Measurements from ENCODE around the gene DLL1.

The DLL1 gene

DNA sequence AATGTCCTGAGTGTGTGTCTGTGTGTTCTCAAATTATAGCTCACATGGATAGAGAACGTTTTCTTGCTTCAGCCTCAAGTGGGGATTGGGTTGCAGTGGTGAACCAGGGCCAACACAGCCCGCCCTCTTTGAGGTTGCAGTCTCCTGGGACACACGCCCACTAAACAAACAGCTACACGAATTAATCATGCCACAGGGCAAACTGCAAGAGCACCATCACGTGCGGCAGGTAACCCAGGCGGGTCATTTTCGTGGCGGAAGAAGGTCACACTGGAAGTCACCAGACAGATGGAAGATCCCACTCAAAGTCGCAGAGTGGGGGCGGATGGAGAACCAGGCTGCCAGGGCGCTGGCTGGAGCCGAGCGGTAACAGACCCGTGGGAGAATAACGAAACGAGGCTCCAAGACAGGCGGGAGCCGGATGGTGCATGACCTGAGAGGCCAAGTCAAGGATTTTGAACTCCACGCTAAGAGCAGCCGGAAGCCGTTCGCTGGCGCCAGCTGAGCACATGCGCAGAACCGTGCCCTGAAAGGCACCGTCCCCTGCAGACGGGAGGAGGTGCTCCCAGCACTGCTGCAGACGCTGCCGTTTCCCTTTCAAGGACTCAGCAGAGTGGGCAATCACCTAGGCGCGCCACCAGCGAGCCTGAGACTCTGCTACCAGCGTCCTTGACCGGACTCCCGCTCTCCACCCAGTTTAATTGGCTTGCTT, 10.7 kb downstream of the DLL1 start:
- no peak overlapping the region for H3K27ac Mint-ChIP-seq
- no peaks in the 10 kb centered on the region for H3K9me3 Mint-ChIP-seq
- peaks cover 6% of the 10 kb centered on the region for H3K4me1 Mint-ChIP-seq
- DNase-seq (ENCODE audit: low spot score in 2 of 2) (peak in 1 of 2 donors; percentile 65), ATAC-seq (peak; percentile 85)
- peak overlapping the region; percentile 42 for H3K4me3 Mint-ChIP-seq
- no peaks in the 10 kb centered on the region for H3K36me3 Mint-ChIP-seq

- Mint-ChIP-seq H3K4me1 (peaks cover 6% of the 10 kb centered on the region), H3K4me3 (no peak overlapping the region), H3K36me3 (no peaks in the 10 kb centered on the region), H3K27ac (no peak overlapping the region), H3K9me3 (no peaks in the 10 kb centered on the region)
- no peak for ATAC-seq
- DNase-seq (ENCODE audit: low spot score in 2 of 2) = no peak
Observed at GRCh38 chr6:170279426-170279825, 11.5 kb downstream of the DLL1 start.

DNA sequence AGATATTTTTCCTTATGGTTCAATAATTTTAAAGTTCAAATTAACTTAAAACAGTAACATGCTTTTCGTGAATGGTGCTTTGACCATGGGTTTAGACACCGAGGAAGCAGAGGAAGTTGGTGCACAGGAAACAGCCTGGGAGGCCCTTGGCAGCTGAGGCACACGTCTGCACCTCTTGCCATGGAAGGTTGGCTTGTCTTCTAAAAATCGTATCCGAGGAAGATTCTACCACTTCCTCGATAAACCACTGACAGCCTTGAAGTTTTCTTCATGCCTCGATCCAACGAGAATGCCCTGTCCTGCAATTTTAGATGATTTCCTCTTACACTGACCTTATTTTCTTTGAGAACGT, 12.2 kb downstream of the DLL1 start:
- ATAC-seq = no peak

DNA sequence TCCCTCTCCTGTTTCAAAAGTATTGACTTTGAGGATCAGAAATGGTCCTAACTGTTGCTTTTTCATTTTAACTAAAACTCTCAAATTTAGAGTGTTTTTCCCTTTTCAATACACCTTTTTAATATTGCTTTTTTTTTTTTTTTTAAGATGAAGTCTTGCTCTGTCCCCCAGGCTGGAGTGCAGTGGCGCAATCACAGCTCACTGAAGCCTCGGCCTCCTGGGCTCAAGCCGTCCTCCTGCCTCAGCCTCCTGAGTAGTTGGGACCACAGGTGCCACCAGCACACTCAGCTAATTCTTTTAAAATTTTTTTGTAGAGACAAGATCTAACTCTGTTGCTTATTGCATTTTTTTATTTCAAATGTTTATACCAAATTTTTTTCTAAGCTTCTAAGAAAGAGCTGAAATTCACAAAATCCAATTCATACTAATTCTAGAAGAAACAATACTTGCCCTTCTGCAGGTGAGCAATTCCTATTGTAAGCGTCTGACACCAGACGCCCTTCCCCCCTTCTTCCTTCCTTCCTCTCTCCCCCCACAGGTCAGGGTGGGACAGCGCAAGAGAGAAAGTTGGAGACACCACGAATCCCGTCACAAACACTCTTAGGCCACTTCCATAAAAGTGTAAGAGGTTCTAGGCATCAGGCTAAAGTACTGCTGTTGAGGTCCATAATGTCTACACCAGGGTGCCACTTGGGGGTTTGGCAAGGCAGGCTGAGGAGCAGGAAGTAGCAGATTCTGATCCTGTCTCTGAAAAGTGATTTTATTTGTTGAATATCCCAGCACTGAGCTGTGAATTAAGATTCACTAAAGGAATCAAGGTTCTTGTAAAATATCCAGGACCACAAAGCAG, 12.8 kb downstream of the DLL1 start:
- H3K36me3 Mint-ChIP-seq = no peaks in the 10 kb centered on the region
- H3K27ac Mint-ChIP-seq = no peak overlapping the region
- no peak for DNase-seq (ENCODE audit: low spot score in 2 of 2)
- H3K9me3 Mint-ChIP-seq = no peaks in the 10 kb centered on the region
- H3K4me3 Mint-ChIP-seq = no peak overlapping the region
- peaks cover 11% of the 10 kb centered on the region for H3K4me1 Mint-ChIP-seq
- no peak for ATAC-seq

More for the DNA sequence above, 12.2 kb downstream of the DLL1 start:
- Mint-ChIP-seq H3K27ac (no peak overlapping the region), H3K36me3 (no peaks in the 10 kb centered on the region), H3K4me1 (peaks cover 8% of the 10 kb centered on the region), H3K9me3 (no peaks in the 10 kb centered on the region), H3K4me3 (no peak overlapping the region)
- no peak for DNase-seq (ENCODE audit: low spot score in 2 of 2)

GRCh38 chr6:170276369-170277057, 14.4 kb downstream of the DLL1 start:
- DNase-seq (ENCODE audit: low spot score in 2 of 2) (no peak), ATAC-seq (no peak)
- Mint-ChIP-seq H3K27ac (no peak overlapping the region), H3K36me3 (peaks cover under 1% of the 10 kb centered on the region), H3K9me3 (no peaks in the 10 kb centered on the region), H3K4me1 (peaks cover 22% of the 10 kb centered on the region), H3K4me3 (no peak overlapping the region)

DNA sequence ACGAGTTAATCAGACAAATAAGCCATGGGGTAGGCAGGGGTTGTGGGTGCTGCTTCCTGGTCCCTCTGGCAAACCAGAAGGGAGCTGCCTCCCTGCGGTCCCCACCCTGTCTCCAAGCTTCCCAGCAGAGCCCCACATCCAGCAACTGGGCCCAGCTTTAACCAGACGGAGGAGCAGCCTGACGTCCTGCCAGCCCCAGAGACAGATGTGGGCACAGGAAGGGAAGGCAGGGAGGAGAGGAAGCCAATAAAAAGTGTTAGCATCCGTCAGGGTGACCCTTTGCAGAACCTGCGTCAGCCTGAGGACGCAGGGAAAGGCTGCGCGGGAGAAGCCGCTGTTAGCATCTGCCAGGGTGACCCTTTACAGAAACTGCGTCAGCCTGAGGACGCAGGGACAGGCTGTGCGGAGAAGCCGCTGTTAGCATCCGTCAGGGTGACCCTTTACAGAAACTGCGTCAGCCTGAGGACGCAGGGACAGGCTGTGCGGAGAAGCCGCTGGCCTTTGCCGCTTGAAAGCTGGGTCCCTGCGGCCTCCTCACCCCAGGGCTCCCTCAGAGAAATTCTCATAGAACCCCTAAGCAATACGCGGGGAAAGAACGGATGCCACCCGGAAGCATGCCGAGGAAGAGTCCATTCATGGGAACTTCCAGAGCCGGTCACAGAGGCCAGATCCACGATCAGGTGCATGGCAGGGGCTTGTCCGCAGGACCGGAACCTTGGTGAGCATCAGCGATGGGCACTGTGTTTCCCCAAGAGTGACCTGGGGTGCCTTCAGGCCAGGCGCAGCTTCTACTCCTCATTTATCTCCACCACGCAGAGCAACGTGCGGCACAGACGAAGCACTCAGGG, 15.9 kb downstream of the DLL1 start:
- Mint-ChIP-seq H3K36me3 (peaks cover 6% of the 10 kb centered on the region), H3K9me3 (no peaks in the 10 kb centered on the region), H3K27ac (no peak overlapping the region), H3K4me1 (peaks cover 24% of the 10 kb centered on the region), H3K4me3 (no peak overlapping the region)
- ATAC-seq = no peak
- DNase-seq (ENCODE audit: low spot score in 2 of 2) = no peak

DNA sequence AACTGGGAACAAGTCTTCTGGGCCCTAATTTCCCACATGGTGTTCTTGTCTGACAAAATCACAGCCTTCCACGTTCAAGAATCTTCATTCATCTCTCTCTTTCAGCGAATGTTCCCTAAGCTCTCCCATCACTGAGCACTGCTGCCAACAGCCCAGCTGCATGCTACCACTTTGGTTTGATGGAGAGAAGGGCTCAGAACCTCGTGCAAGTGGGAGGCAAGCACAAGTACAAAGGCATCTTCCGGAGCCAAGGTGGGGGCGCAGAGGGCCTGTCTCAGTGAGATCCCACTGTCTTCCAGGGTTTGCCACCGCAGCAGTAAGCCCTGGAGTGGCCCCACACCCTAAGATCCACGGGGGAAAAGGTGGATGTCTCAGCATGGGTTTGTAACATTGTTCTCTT, 17.2 kb downstream of the DLL1 start:
- no peak for DNase-seq (ENCODE audit: low spot score in 2 of 2)
- Mint-ChIP-seq H3K36me3 (peaks cover 6% of the 10 kb centered on the region), H3K4me1 (peaks cover 22% of the 10 kb centered on the region), H3K4me3 (no peak overlapping the region), H3K9me3 (no peaks in the 10 kb centered on the region), H3K27ac (no peak overlapping the region)
- no peak for ATAC-seq

GRCh38 chr6:170273191-170273590, 17.7 kb downstream of the DLL1 start:
- Mint-ChIP-seq H3K4me3 (no peak overlapping the region), H3K4me1 (peaks cover 22% of the 10 kb centered on the region), H3K27ac (no peak overlapping the region)

DNA sequence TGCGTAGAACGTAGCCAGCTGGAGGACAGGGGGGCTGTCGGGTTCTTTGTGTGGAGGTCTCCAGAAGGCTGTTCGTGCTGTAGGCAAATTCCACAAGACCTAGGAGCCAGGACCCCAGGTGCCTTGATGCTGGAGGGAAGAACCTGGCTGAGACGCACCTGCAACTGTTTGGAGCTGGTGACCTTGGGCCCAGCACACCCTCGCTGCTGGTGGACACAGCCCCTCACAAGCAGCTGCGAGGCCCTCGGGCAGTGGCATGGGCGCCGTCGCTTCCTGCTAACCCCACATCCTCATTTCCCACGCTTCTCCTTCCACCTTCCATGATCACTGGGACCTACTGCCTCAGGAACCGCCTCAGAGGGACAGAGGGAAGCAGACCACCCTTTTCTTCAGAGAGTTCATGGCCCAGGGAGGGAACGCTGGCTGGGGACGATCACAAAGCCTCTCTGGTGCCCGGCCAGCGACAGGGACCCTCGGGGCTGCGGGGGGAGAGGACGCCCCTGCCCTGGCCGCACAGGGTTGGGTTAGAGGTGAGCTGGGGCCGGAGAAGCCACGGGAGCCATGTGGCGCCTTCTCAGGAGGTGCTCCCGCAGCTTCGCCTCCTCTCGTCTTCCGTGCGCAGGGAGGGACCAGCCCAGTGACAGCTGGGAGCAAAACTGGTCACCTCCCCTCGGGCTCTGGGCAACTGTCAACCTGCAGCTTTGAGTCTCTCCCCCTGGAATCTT, 18.4 kb downstream of the DLL1 start:
- peaks cover 26% of the 10 kb centered on the region for H3K4me1 Mint-ChIP-seq
- peak overlapping the region; percentile 62 for H3K4me3 Mint-ChIP-seq
- no peak for ATAC-seq
- no peaks in the 10 kb centered on the region for H3K9me3 Mint-ChIP-seq
- no peak for DNase-seq (ENCODE audit: low spot score in 2 of 2)
- no peak overlapping the region for H3K27ac Mint-ChIP-seq
- peaks cover 6% of the 10 kb centered on the region for H3K36me3 Mint-ChIP-seq

More at GRCh38 chr6:170273191-170273590, 17.7 kb downstream of the DLL1 start:
- peaks cover 6% of the 10 kb centered on the region for H3K36me3 Mint-ChIP-seq
- ATAC-seq = no peak
- no peak for DNase-seq (ENCODE audit: low spot score in 2 of 2)
- no peaks in the 10 kb centered on the region for H3K9me3 Mint-ChIP-seq

DNA sequence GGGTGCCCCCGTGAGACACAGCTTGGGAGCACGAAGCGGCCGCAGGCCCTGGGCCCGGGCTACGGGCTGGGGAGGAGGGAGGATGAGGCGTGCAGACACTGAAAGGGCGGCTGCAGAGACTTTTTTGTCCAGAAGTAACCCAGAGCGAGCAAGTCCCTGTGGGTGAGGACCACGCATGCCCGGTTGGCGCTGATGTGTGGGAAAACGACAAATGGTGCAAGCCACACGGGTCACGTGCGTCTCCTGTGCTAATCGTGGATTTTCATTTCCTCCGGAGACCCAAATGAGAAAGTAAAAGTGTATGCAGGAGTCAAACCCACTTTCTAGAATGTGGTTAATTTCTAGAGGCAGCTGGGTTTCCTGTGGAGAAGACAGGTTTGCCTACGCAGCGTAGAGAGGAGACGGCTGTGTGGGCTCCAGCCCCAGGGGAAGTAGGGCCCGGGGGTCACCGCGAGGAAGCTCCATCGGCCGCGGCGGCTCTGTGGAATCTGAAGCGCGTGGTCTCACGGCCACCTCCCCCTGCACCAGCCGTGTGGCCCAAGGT, 19.0 kb downstream of the DLL1 start:
- peaks cover 26% of the 10 kb centered on the region for H3K4me1 Mint-ChIP-seq

DNA sequence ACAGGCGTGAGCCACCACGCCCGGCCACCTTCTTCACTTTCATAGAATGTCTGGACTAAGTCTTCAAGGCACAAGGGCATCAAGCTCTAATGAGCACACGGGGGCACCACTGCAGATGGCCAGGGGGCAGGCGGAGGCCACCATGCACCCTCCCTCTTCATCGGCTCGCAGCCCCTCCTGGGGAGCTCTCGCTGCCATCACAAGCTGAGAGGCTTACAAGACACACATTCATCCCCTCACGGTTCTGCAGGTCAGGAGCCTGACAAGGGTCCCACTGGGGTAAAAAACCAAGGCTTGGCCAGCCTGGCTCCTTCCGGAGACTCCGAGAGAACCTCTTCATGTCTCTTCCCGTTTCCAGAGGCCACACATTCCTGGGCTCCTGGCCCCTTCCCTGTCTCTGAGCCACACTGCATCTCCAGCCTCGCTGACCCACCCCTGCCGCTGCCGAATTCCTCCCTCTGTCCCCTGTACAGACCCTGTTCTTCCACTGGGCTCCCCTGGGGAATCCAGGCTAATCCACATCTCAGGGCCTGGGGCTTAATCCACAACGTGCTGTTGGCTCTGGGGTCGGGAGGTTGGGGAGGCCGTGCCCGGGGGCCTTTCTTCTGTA, 19.8 kb downstream of the DLL1 start:
- peaks cover 6% of the 10 kb centered on the region for H3K36me3 Mint-ChIP-seq
- DNase-seq (ENCODE audit: low spot score in 2 of 2) (no peak), ATAC-seq (no peak)
- peaks cover 26% of the 10 kb centered on the region for H3K4me1 Mint-ChIP-seq
- H3K9me3 Mint-ChIP-seq = no peaks in the 10 kb centered on the region
- peak overlapping the region; percentile 62 for H3K4me3 Mint-ChIP-seq
- no peak overlapping the region for H3K27ac Mint-ChIP-seq

More for the DNA sequence above, 19.0 kb downstream of the DLL1 start:
- peak; percentile 88 for ATAC-seq
- H3K36me3 Mint-ChIP-seq = peaks cover 6% of the 10 kb centered on the region
- peak in 1 of 2 donors; percentile 75 for DNase-seq (ENCODE audit: low spot score in 2 of 2)
- H3K4me3 Mint-ChIP-seq = peak overlapping the region; percentile 62
- no peak overlapping the region for H3K27ac Mint-ChIP-seq
- no peaks in the 10 kb centered on the region for H3K9me3 Mint-ChIP-seq

DNA sequence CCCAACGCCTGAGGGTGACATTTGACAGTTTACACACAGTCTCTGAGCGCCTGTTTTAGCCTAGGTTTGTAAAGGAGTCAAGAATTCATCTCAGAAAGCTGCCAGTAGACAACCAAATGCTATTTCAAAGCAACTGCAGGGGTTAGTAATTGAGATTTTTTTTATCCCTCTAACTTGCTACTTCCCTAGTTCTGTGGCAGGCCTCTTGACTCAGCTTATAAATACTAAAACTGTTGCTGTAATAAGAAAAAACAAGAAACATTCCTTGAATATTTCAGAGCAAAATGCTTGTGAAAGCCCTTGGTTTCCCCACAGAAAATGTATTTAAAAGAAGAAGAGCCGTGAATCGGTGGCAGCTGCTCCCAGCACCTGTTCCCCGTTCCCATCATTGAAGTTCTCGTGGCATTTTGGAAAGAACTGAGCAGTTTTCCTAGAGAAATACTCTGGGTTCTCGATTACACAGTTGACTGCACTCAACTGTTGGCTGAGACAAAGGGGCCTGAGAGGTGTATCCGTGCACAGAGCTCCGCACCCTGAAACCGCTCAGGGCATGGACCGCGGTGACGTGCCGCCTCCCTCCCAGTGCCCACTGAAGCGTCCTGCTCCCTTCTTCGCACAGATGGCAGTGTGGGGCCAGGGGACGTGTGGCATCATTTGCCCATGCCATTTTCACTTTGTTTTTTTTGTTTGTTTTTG, 20.9 kb downstream of the DLL1 start:
- Mint-ChIP-seq H3K4me1 (peaks cover 26% of the 10 kb centered on the region), H3K9me3 (no peaks in the 10 kb centered on the region), H3K36me3 (peaks cover 6% of the 10 kb centered on the region), H3K27ac (no peak overlapping the region), H3K4me3 (no peak overlapping the region)
- ATAC-seq (no peak), DNase-seq (ENCODE audit: low spot score in 2 of 2) (no peak)

DNA sequence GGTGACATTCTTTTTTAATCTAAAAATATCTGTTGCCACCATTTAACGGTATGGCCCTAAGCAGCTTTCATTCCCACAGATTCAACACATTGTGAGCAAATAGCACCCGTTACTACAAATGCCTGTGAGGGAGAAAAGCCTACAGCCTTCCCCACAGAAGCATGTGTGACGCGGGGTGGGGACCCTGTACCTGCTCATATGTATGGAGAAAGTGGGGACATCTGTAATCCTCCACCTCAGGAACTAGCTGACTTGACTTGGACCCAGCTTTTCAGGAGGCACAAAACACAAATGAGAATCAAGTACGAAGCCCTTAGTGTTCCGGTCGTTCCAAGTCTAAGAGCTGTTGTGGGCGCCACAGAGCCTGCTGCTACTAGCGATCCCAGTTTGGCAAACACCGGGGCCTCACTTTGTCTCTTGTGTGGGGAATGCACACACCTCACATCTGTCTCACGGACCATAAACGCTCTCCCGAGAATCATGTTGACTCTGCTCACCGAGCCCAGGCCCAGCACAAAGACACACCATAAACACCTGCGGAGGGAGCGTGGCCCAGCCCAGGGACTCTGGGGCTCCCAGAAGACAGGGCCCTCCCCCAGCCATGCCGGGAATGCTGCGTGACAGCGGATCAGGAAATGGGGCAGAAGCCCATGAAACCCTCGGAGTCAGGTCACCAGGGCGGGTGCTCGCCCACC, 21.6 kb downstream of the DLL1 start:
- Mint-ChIP-seq H3K27ac (no peak overlapping the region), H3K4me3 (no peak overlapping the region)
- no peak for DNase-seq (ENCODE audit: low spot score in 2 of 2)

More for the DNA sequence above, 21.6 kb downstream of the DLL1 start:
- H3K36me3 Mint-ChIP-seq = peaks cover 9% of the 10 kb centered on the region
- no peaks in the 10 kb centered on the region for H3K9me3 Mint-ChIP-seq
- ATAC-seq = no peak
- H3K4me1 Mint-ChIP-seq = peaks cover 26% of the 10 kb centered on the region
